GM12878 (cell line): ENCODE results near the gene MYO3B. TPM values are rescaled to one million over a fixed set of nuclear protein-coding genes. Genes with fewer than 3 reads are reported as not detected.

Experiments
- ATAC-seq: fragments of 200-7000 bp; cut with Tn5 transposase; 3 replicates; pipeline ENCODE4 v1.9.1; 2020; ENCODE audit warnings: mild to moderate bottlenecking, moderate library complexity
- BruUV-seq: library from RNA; stranded (reverse); fragments of 400-500 nt; replicated peaks from 2 replicates; lab custom pipeline; 2021; lab: Mats Ljungman, UMichigan
- CTCF ChIA-PET: fragments of 300-600 bp; sonication (Branson Sonifier 250); formaldehyde crosslinking; extraction: SDS; loops from one replicate; lab custom pipeline; 2021; ENCODE audit warnings: inconsistent platforms; lab: Yijun Ruan, JAX
- POLR2A ChIA-PET: fragments of 350-600 bp; formaldehyde crosslinking; extraction: SDS; loops from one replicate; lab custom pipeline; 2021; ENCODE audit warnings: inconsistent platforms; lab: Charles Lee
- RAD21 ChIA-PET: fragments of 300-600 bp; sonication (Branson Sonifier 250); formaldehyde crosslinking; loops from one replicate; lab custom pipeline; 2023; ENCODE audit warnings: antibody characterized with exemption; ENCODE audit not compliant: unreplicated experiment; lab: Charles Lee
- SMC1A ChIA-PET: fragments of 300-600 bp; sonication (Branson Sonifier 250); formaldehyde crosslinking; loops from one replicate; lab custom pipeline; 2023; ENCODE audit not compliant: unreplicated experiment, uncharacterized antibody; lab: Charles Lee
- DNase-seq: peaks from one replicate; pipeline ENCODE4 v3.0.0-alpha.2; 2011; ENCODE audit warnings: low read depth, low spot score
- FAIRE-seq: peaks from 3 replicates; lab custom pipeline; 2011; peaks lifted over from hg19 to GRCh38; lab: Jason Lieb, UNC
- H2AFZ ChIP-seq: 2 replicates; pipeline ENCODE4 v1.6.0; 2011; ENCODE audit warnings: low read depth, low read length, control low read depth; ENCODE audit not compliant: control insufficient read depth
- H3K27ac ChIP-seq: 2 replicates; pipeline ENCODE4 v1.5.1; 2011; ENCODE audit warnings: control low read depth; ENCODE audit not compliant: control insufficient read depth, insufficient read depth
- H3K27me3 ChIP-seq, 2 experiments: replicated peaks in 1 of 2; 2 replicates each; pipeline versions ENCODE4 v1.6.0 to v1.6.1; 2011; ENCODE audit warnings: low read length in 1 of 2; ENCODE audit not compliant: control insufficient read depth in 2 of 2, insufficient read depth in 2 of 2
- H3K36me3 ChIP-seq, 2 experiments: 2 replicates each; pipeline ENCODE4 v1.5.1; 2011; ENCODE audit warnings: low read length in 1 of 2; ENCODE audit not compliant: control insufficient read depth in 2 of 2, insufficient read depth in 2 of 2
- H3K4me1 ChIP-seq: 2 replicates; pipeline ENCODE4 v1.6.1; 2011; ENCODE audit warnings: mild to moderate bottlenecking, low read length, moderate library complexity, mixed read lengths; ENCODE audit not compliant: control insufficient read depth, insufficient read depth
- H3K4me2 ChIP-seq: 2 replicates; pipeline ENCODE4 v1.6.0; 2011; ENCODE audit warnings: control low read depth; ENCODE audit not compliant: control insufficient read depth, insufficient read depth
- H3K4me3 ChIP-seq: fragments of 200-600 bp; sonication (generic); 2 replicates; pipeline ENCODE4 v1.5.1; 2016
- H3K79me2 ChIP-seq: 2 replicates; pipeline ENCODE4 v1.6.0; 2011; ENCODE audit warnings: low read length; ENCODE audit not compliant: control insufficient read depth, insufficient read depth
- H3K9ac ChIP-seq: 2 replicates; pipeline ENCODE4 v1.8.0; 2011; ENCODE audit warnings: low read length, control low read depth, mixed read lengths; ENCODE audit not compliant: control insufficient read depth, insufficient read depth
- H3K9me3 ChIP-seq: replicated peaks from 3 replicates; pipeline ENCODE4 v1.5.1; 2011; ENCODE audit warnings: mild to moderate bottlenecking, low read length; ENCODE audit not compliant: control insufficient read depth, insufficient read depth
- H4K20me1 ChIP-seq: 2 replicates; pipeline ENCODE4 v1.6.0; 2011; ENCODE audit not compliant: control insufficient read depth, insufficient read depth
- DPF2 ChIP-seq: fragments of 450-650 bp; IDR thresholded peaks from 2 replicates; pipeline ENCODE4 v1.6.1; 2017; ENCODE audit warnings: mild to moderate bottlenecking
- ELK1 ChIP-seq: IDR thresholded peaks from 2 replicates; pipeline ENCODE4 v1.6.1; 2012; ENCODE audit warnings: low read depth, low read length, improper control_type of control experiment
- GABPA ChIP-seq: IDR thresholded peaks from 2 replicates; pipeline ENCODE4 v1.6.1; 2014; ENCODE audit warnings: antibody characterized with exemption, low read depth, mild to moderate bottlenecking, inconsistent platforms
- IKZF2 ChIP-seq, 2 experiments: fragments of 450-650 bp; IDR thresholded peaks; 2 replicates each; pipeline ENCODE4 v1.6.1; 2017; ENCODE audit warnings: mild to moderate bottlenecking in 2 of 2, moderate library complexity in 2 of 2
- IRF4 ChIP-seq: IDR thresholded peaks from 2 replicates; pipeline ENCODE4 v1.6.1; 2011; ENCODE audit warnings: low read depth, low read length
- MLLT1 ChIP-seq: fragments of 450-650 bp; IDR thresholded peaks from 2 replicates; pipeline ENCODE4 v1.6.1; 2016; ENCODE audit warnings: mild to moderate bottlenecking
- MYB ChIP-seq: fragments of 150-350 bp; IDR thresholded peaks from 2 replicates; pipeline ENCODE4 v1.6.1; 2014; ENCODE audit warnings: mild to moderate bottlenecking, low read depth, low read length, borderline replicate concordance
- NRF1 ChIP-seq: conservative IDR thresholded peaks from 2 replicates; pipeline ENCODE4 v1.6.1; 2011; ENCODE audit warnings: mild to moderate bottlenecking, low read depth, low read length, improper control_type of control experiment
- POU2F2 ChIP-seq: IDR thresholded peaks from 3 replicates; pipeline ENCODE4 v1.6.1; 2011; ENCODE audit warnings: low read depth, mild to moderate bottlenecking, low read length, borderline replicate concordance
- RELB ChIP-seq: fragments of 450-650 bp; IDR thresholded peaks from 2 replicates; pipeline ENCODE4 v1.6.1; 2017; ENCODE audit warnings: low read depth, mild to moderate bottlenecking, moderate library complexity
- RUNX3 ChIP-seq: IDR thresholded peaks from 2 replicates; pipeline ENCODE4 v1.6.1; 2012; ENCODE audit warnings: low read length, inconsistent platforms
- SIX5 ChIP-seq: IDR thresholded peaks from 2 replicates; pipeline ENCODE4 v1.6.1; 2011; ENCODE audit warnings: mild to moderate bottlenecking, low read depth, low read length, moderate library complexity; ENCODE audit not compliant: severe bottlenecking
- SUZ12 ChIP-seq: fragments of 200-600 bp; sonication (generic); IDR thresholded peaks from one replicate; pipeline ENCODE4 v1.6.1; 2018; ENCODE audit warnings: antibody characterized with exemption, mild to moderate bottlenecking; ENCODE audit not compliant: unreplicated experiment
- ZNF207 ChIP-seq: fragments of 450-650 bp; IDR thresholded peaks from 2 replicates; pipeline ENCODE4 v1.6.1; 2014; ENCODE audit warnings: antibody characterized with exemption, mild to moderate bottlenecking, borderline replicate concordance
- WGBS: methylation state at CpG from one replicate; pipeline ENCODE4 v1.1.6; 2016; ENCODE audit warnings: low lambda C conversion rate; ENCODE audit not compliant: insufficient replicate concordance, insufficient coverage; ENCODE audit errors: missing lambda C conversion rate; 5-methylcytosine and 5-hydroxymethylcytosine counted together
- in situ Hi-C: fragments of 300-500 bp; cut with MboI; formaldehyde crosslinking; loops from 9 replicates; pipeline ENCODE4 v1.14.3; 2018; ENCODE audit warnings: mixed read lengths
- intact Hi-C: fragments of 100-400 bp; cut with micrococcal nuclease; formaldehyde crosslinking; loops from one replicate; pipeline ENCODE4 v1.14.2; 2022; ENCODE audit not compliant: unreplicated experiment
- polyA plus RNA-seq, 11 experiments: library from polyadenylated mRNA; depleted of rRNA in 4 of 11; unstranded in 6 of 11; stranded (reverse) in 5 of 11; fragments of >200 nt; fragmentation: Nextera tagmentation in 4 of 11; fragmentation: Illumina TruSeq in 1 of 11; extraction: Ambion mirVana in 4 of 11; extraction: Trizol in 1 of 11; gene quantifications; 1 replicate in 1 of 11; 2 replicates in 10 of 11; pipeline versions ENCODE4 v1.2.1 to v1.2.3, GENCODE V29; 2011 to 2016; ENCODE audit warnings: inconsistent platforms in 2 of 11, missing spikeins in 2 of 11, low read depth in 1 of 11
- total RNA-seq, 4 experiments: library from RNA; depleted of rRNA in 3 of 4; stranded (reverse); fragments of >200 nt in 3 of 4; fragmentation: Illumina TruSeq in 1 of 4; extraction: Trizol in 1 of 4; gene quantifications; 2 replicates each; pipeline versions ENCODE4 v1.2.1 to v1.2.3, GENCODE V29; 2013 to 2021
- TF ChIP-seq, protein P1 (sequence below): fragments of 450-650 bp; formaldehyde crosslinking; IDR thresholded peaks from 2 replicates; pipeline ENCODE4 v1.5.0; 2022; ENCODE audit warnings: mild to moderate bottlenecking, missing genetic modification characterization

MYO3B gene
- total and polyA plus RNA-seq, 10 of the 15 experiments (the other 5 are each of a cell fraction or from before 2014, with no cell fraction given): 1.1 to 7.1 (median 2.1) TPM

GRCh38 chr2:170238776-170239175, 60.8 kb downstream of the MYO3B start:
- Histone ChIP-seq H3K9ac (no peak overlapping the region), H3K4me1 (no peaks in the 10 kb centered on the region), H3K79me2 (no peaks in the 10 kb centered on the region), H3K9me3 (no peaks in the 10 kb centered on the region), H3K4me2 (no peak overlapping the region), H4K20me1 (no peaks in the 10 kb centered on the region), H2AFZ (no peak overlapping the region), H3K27me3 (no peaks in the 10 kb centered on the region), H3K36me3 (no peaks in the 10 kb centered on the region; a peak in 1 of 4 replicates), H3K27ac (no peak overlapping the region), H3K4me3 (no peak overlapping the region)
- RAD21 ChIA-PET: no interaction called here
- TF ChIP-seq POU2F2 (no peak), ELK1 (no peak), GABPA (no peak), SUZ12 (no peak), MLLT1 (no peak), IRF4 (no peak), ZNF207 (no peak), RUNX3 (no peak), DPF2 (no peak), SIX5 (no peak), RELB (no peak), MYB (no peak), NRF1 (no peak), IKZF2 (IDR thresholded peaks at IDR 0.05) (no peak)
- TF ChIP-seq, protein P1, sequence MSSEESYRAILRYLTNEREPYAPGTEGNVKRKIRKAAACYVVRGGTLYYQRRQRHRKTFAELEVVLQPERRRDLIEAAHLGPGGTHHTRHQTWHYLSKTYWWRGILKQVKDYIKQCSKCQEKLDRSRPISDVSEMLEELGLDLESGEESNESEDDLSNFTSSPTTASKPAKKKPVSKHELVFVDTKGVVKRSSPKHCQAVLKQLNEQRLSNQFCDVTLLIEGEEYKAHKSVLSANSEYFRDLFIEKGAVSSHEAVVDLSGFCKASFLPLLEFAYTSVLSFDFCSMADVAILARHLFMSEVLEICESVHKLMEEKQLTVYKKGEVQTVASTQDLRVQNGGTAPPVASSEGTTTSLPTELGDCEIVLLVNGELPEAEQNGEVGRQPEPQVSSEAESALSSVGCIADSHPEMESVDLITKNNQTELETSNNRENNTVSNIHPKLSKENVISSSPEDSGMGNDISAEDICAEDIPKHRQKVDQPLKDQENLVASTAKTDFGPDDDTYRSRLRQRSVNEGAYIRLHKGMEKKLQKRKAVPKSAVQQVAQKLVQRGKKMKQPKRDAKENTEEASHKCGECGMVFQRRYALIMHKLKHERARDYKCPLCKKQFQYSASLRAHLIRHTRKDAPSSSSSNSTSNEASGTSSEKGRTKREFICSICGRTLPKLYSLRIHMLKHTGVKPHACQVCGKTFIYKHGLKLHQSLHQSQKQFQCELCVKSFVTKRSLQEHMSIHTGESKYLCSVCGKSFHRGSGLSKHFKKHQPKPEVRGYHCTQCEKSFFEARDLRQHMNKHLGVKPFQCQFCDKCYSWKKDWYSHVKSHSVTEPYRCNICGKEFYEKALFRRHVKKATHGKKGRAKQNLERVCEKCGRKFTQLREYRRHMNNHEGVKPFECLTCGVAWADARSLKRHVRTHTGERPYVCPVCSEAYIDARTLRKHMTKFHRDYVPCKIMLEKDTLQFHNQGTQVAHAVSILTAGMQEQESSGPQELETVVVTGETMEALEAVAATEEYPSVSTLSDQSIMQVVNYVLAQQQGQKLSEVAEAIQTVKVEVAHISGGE: no peak
- SMC1A ChIA-PET: interaction anchor here (1.6 to 3.3 kb wide), 3 partner anchors 8 to 635 kb away, joined by 4 to 14 read pairs (median 6); no protein-coding TSS in a partner anchor
- no peak for FAIRE-seq
- BruUV-seq: no TSS peak
- intact Hi-C loops: loop anchor here (5.0 to 10.0 kb wide), 2 partner anchors 479 to 636 kb away; partner anchors contain the start of gene SP5
- POLR2A ChIA-PET: no interaction called here
- ATAC-seq: no peak
- in situ Hi-C loops: loop anchor here (5.0 kb wide), 2 partner anchors 124 to 574 kb away; no protein-coding TSS in a partner anchor
- CTCF ChIA-PET: interaction anchor here (1.5 to 2.3 kb wide), 2 partner anchors 122 to 170 kb away, joined by 4 to 8 read pairs; no protein-coding TSS in a partner anchor
- 13% methylated on average over 4 of the region's 4 CpGs for WGBS
- no peak for DNase-seq
